22Rv1 (cell line): ENCODE data around the gene MYOZ2.

Source experiments
- ZFX ChIP-seq: fragments of 450-650 bp; IDR thresholded peaks from 2 replicates; pipeline ENCODE4 v1.6.1; 2017; ENCODE audit warnings: antibody characterized with exemption, borderline replicate concordance
- TF ChIP-seq, protein P1 (sequence below): fragments of 450-650 bp; IDR thresholded peaks from 2 replicates; pipeline ENCODE4 v1.5.1; 2017; ENCODE audit warnings: mild to moderate bottlenecking

DNA sequence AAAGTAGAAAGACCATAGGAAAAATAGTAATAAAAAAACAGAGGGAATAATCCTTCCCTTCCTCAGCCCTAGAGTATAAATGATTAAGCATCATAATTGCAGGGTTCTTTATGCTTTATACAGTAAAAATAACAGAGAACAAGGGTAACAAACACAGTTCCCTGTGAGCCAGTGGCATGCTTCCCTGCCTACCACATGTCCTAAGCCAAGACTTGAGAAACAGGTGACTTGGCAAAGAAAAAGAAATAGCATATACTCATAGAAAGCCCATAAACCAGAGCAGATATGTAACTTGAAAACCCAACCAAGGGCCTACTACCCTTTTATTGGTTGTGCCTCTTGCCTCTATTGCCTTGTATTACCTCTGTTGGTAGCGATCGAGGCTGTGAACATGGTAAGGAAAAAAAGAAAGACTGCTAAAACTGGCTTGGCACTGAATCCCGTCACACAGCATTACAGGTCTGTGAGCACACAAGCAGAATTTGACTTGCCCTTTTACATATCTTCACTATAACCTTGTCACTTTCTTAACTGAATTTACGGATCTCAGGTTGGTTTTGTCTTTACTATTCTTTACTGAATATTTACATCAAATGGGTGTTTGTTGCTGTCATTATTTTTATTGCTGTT is 30.9 kb upstream of the MYOZ2 start:
- TF ChIP-seq, protein P1, sequence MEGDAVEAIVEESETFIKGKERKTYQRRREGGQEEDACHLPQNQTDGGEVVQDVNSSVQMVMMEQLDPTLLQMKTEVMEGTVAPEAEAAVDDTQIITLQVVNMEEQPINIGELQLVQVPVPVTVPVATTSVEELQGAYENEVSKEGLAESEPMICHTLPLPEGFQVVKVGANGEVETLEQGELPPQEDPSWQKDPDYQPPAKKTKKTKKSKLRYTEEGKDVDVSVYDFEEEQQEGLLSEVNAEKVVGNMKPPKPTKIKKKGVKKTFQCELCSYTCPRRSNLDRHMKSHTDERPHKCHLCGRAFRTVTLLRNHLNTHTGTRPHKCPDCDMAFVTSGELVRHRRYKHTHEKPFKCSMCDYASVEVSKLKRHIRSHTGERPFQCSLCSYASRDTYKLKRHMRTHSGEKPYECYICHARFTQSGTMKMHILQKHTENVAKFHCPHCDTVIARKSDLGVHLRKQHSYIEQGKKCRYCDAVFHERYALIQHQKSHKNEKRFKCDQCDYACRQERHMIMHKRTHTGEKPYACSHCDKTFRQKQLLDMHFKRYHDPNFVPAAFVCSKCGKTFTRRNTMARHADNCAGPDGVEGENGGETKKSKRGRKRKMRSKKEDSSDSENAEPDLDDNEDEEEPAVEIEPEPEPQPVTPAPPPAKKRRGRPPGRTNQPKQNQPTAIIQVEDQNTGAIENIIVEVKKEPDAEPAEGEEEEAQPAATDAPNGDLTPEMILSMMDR = no peak
- TF ChIP-seq ZFX = no peak
